ENCODE data around the gene PHF1.

GRCh38 chr6:33440649-33441309, 30.0 kb downstream of the PHF1 start:
- TF ChIP-seq CTCF (IDR thresholded peaks at IDR 0.05) (no peak), POLR2A (IDR thresholded peaks at IDR 0.05) (no peak)

Data from vagina (tissue), 2 donors.